ENCODE measurements around the gene P4HA1. TPM values are rescaled to one million over a fixed set of nuclear protein-coding genes. Genes with fewer than 3 reads are reported as not detected.
"Not testable (repeated sequence)": the region's sequence is repeated elsewhere in the genome, so short reads cannot be mapped to it uniquely, and the experiment has no call there.

P4HA1 gene
- polyA plus RNA-seq, 3 donors: 13.4 to 20.9 (median 20.4) TPM

GRCh38 chr10:73058057-73058591 lies 38.5 kb downstream of the P4HA1 start:
- H3K27ac ChIP-seq (ENCODE audit: low read depth, low read length): no peak overlapping the region
- 96 to 97% (median 97%) methylated on average over 6 of the region's 6 CpGs for WGBS, 3 donors

DNA sequence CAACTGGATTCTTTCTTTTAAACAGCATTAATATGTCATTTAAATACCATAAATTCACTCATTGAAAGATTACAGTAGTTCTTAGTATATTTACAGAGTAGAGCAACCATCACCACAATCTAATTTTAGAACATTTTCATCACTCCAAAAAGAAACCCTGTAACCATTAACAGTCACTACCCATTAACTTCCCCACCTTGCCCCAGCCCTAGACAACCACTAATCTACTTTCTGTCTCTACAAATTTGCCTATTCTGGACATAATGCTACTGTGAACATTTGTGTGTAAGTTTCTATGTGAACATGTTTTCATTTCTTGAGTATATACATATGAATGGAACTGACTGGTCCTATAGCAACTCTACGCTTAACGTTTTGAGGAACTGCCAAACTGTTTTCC lies 42.4 kb downstream of the P4HA1 start:
- WGBS, 3 donors: 84 to 94% (median 86%) methylated on average over 2 of the region's 2 CpGs
- H3K27ac ChIP-seq (ENCODE audit: low read depth, low read length): no peak overlapping the region

DNA sequence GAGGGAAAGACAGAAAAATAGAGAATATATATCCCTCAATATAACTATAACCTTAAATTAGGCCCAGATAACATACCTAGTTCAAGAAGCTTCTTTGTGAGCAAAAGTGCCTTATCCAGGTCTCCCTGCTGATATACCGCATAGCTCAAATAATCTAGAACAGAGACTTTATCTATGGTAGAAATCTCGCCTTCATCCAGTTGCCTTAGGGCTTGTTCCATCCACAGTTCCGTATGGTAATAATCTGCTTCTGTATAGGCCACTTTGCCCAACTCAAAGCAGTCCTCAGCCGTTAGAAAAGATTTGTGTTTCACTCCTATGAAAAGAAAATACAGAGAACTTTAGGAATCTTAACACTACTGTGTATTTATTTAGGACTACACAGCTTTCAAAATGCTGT lies 43.4 kb downstream of the P4HA1 start:
- no peak overlapping the region for H3K27ac ChIP-seq (ENCODE audit: low read depth, low read length)
- WGBS, 3 donors: 88 to 97% (median 96%) methylated on average over 4 of the region's 4 CpGs

DNA sequence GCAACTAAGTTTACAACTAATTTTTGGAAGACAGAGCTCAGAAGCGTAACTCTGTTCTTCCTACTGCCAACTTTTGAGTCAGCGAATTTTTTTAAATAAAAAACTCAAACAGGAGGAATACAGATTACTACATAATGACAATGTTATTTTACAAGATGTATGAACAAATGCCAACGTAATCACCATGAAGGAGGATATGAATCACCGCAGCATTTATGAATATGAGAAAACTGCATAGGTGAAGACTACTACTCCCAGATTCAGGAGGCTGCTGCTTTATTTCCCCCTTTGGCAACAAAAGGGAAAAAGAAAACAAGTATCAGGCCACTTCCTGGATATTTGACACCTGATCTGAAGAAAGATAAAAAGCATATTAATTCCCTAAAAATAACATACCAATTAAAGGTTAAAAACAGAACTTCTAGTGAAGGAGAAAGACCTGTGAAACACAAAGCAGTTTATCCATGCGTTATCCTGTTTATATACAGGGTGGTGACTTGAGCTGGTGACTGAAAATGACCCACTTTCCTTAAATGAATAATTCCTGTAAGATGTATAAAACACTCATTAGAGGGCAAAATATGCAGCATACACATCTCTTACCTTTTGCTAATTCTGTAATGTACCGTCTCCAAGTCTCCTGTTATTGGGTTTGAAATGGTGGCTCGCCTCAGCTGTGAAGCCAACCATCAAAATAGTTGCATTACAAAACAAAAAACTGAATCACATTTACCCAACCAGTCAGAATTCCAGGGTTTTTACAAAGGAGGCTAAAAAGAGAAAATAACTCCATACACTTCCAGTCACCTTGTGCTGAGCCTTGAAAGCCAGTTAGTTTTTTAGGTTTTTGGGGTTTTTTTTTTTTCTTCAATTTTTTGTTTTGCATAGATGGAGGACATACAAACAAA lies 52.0 kb downstream of the P4HA1 start:
- WGBS, 3 donors: 60 to 73% (median 62%) methylated on average over 7 of the region's 7 CpGs
- no peak overlapping the region for H3K27ac ChIP-seq (ENCODE audit: low read depth, low read length)

DNA sequence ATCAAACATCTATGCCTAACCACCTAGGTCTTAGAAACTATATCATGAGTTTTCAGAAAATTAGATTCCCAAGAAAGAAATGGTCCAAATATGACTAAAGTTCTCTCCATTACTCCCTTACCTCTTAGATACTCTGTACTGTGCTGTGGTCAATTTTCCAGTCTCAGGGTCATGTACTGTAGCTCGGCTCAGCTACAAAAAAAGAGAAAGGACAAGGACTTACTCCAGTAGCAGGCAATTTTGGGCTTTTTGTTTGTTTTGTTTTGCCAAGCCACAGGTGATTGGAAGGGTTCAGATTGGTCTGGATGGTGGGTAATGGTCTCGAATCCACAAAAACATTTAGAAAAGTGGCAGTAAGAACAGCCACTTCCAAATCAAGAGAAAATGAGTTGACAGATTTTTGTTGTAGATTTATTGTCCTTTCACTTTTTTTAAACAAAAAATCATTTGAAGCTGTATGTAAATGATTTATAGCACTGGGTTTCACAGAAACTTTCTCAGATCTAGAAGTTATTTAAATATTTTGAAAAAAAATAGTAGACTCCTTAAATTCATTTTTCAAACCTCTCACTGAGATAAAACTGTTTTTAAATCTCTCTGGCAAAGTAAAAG lies 52.8 kb downstream of the P4HA1 start:
- WGBS, 3 donors: 69 to 82% (median 77%) methylated on average over 2 of the region's 2 CpGs
- H3K27ac ChIP-seq (ENCODE audit: low read depth, low read length): no peak overlapping the region

GRCh38 chr10:73043319-73043718 lies 53.3 kb downstream of the P4HA1 start:
- WGBS, 3 donors: 96 to 98% (median 98%) methylated on average over 1 of the region's 1 CpG
- H3K27ac ChIP-seq (ENCODE audit: low read depth, low read length): no peak overlapping the region

GRCh38 chr10:73042130-73042529 lies 54.5 kb downstream of the P4HA1 start:
- WGBS, 3 donors: 89 to 92% (median 91%) methylated on average over 5 of the region's 5 CpGs

DNA sequence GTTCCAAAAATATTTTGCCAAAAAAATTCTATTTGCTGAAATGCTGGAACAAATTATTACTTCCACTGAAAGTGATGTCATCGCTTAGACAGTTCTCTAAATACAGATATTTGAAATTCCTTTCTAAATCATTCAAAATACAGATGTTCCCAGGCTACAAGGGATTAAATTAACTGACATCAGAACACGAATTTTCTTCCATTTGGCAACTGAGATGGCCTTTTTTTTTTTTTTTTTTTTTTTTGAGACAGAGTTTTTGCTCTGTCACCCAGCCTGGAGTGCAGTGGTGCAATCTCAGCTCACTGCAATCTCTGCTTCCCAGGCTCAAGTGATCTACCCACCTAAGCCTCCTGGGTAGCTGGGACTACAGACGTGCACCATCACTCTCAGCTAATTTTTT lies 57.0 kb downstream of the P4HA1 start:
- 57 to 83% (median 70%) methylated on average over 3 of the region's 3 CpGs for WGBS, 3 donors
- H3K27ac ChIP-seq (ENCODE audit: low read depth, low read length): no peak overlapping the region

More at GRCh38 chr10:73042130-73042529, 54.5 kb downstream of the P4HA1 start:
- no peak overlapping the region for H3K27ac ChIP-seq (ENCODE audit: low read depth, low read length)

- 86 to 97% (median 94%) methylated on average over 6 of the region's 6 CpGs for WGBS, 3 donors
- not testable (repeated sequence) for H3K27ac ChIP-seq (ENCODE audit: low read depth, low read length)
Measured at GRCh38 chr10:73036285-73036684, 60.4 kb downstream of the P4HA1 start.

GRCh38 chr10:73032536-73032935 lies 64.1 kb downstream of the P4HA1 start:
- H3K27ac ChIP-seq (ENCODE audit: low read depth, low read length): no peak overlapping the region
- 95 to 98% (median 96%) methylated on average over 6 of the region's 6 CpGs for WGBS, 3 donors

- 74 to 95% (median 94%) methylated on average over 1 of the region's 1 CpG for WGBS, 3 donors
- not testable (repeated sequence) for H3K27ac ChIP-seq (ENCODE audit: low read depth, low read length)
Measured at GRCh38 chr10:73026623-73027022, 70.0 kb downstream of the P4HA1 start.

DNA sequence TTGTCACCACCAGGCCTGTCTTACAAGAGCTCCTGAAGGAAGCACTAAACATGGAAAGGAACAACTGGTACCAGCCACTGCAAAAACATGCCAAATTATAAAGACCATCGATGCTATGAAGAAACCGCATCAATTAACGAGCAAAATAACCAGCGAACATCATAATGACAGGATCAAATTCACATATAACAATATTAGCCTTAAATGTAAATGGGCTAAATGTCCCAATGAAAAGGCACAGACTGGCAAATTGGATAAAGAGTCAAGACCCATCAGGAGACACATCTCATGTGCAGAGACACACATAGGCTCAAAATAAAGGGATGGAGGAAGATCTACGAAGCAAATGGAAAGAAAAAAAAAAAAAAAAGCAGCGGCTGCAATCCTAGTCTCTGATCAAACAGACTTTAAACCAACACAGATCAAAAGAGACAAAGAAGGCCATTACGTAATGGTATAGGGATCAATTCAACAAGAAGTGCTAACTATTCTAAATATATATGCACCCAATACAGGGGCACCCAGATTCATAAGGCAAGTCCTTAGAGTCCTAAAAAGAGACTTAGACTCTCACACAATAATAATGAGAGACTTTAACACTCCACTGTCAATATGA lies 73.1 kb downstream of the P4HA1 start:
- not testable (repeated sequence) for H3K27ac ChIP-seq (ENCODE audit: low read depth, low read length)
- 95 to 98% (median 95%) methylated on average over 7 of the region's 7 CpGs for WGBS, 3 donors

DNA sequence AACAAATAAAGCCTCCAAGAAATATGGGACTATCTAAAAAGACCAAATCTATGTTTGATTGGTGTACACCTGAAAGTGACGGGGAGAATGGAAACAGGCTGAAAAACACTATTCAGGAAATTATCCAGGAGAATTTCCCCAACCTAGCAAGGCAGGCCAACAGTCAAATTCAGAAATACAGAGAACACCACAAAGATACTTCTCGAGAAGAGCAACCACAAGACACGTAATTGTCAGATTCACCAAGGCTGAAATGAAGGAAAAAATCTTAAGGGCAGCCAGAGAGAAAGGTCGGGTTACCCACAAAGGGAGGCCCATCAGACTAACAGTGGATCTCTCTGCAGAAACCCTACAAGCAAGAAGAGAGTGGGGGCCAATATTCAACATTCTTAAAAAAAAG lies 73.7 kb downstream of the P4HA1 start:
- WGBS, 3 donors: 79 to 96% (median 84%) methylated on average over 4 of the region's 4 CpGs
- H3K27ac ChIP-seq (ENCODE audit: low read depth, low read length): not testable (repeated sequence)

GRCh38 chr10:73021538-73022164 lies 75.0 kb downstream of the P4HA1 start:
- 86 to 89% (median 86%) methylated on average over 6 of the region's 6 CpGs for WGBS, 3 donors
- H3K27ac ChIP-seq (ENCODE audit: low read depth, low read length): not testable (repeated sequence)

DNA sequence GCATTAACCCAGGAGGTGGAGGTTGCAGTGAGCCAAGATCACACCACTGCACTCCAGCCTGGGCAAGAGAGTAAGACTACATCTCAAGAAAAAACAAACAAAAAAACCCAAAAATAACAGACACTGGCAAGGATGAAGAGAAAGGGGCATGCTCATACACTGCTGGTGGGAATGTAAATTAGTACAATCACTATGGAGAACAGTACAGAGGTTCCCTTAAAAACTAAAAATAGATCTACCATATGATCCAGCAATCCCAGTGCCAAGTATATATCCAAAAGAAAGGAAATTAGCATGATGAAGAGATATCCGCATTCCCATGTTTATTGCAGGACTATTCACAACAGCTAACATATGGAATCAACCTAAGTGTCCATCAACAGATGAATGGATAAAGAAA lies 75.6 kb downstream of the P4HA1 start:
- 97 to 99% (median 98%) methylated on average over 1 of the region's 1 CpG for WGBS, 3 donors
- no peak overlapping the region for H3K27ac ChIP-seq (ENCODE audit: low read depth, low read length)

GRCh38 chr10:73019100-73019499 lies 77.6 kb downstream of the P4HA1 start:
- 83 to 94% (median 83%) methylated on average over 1 of the region's 1 CpG for WGBS, 3 donors
- no peak overlapping the region for H3K27ac ChIP-seq (ENCODE audit: low read depth, low read length)

DNA sequence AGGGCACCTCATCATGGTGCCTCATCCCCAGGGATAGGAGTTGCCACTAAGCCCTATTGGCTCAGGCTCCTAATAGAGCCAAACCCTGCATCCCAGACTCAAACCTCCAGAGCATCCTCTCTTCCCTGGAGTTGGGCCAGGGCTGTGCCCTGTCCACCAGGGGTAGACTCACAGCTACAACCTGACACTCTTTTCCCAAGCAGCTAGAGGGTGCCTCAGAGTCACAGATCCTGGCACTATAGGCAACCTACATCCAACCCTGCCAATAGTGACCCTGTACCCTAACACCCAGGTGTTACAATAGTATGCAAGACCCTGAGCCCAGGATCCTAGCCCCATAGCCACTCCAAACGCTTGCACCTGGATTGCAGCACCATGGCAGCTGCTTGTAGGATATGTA lies 78.0 kb downstream of the P4HA1 start:
- no peak overlapping the region for H3K27ac ChIP-seq (ENCODE audit: low read depth, low read length)
- WGBS, 3 donors: 90 to 96% (median 96%) methylated on average over 1 of the region's 1 CpG

GRCh38 chr10:73017955-73018480 lies 78.6 kb downstream of the P4HA1 start:
- H3K27ac ChIP-seq (ENCODE audit: low read depth, low read length): no peak overlapping the region
- 81 to 90% (median 90%) methylated on average over 2 of the region's 2 CpGs for WGBS, 3 donors
